HuH-7.5 (cell line): ENCODE measurements around the gene TAS2R1.

Experiments
- DNase-seq: peaks from one replicate; pipeline ENCODE4 v3.0.0; 2011; ENCODE audit warnings: low spot score

TAS2R1 gene

GRCh38 chr5:9630251-9630650, at the start of gene TAS2R1:
TAS2R1 (minus strand) TSS chr5:9630351; CDS start chr5:9630032, 319 bp downstream.
- no peak for DNase-seq

- no peak for DNase-seq
Observed at GRCh38 chr5:9670371-9670770, 40.2 kb upstream of the TAS2R1 start.

- no peak for DNase-seq
Observed at GRCh38 chr5:9667906-9668305, 37.8 kb upstream of the TAS2R1 start.

DNA sequence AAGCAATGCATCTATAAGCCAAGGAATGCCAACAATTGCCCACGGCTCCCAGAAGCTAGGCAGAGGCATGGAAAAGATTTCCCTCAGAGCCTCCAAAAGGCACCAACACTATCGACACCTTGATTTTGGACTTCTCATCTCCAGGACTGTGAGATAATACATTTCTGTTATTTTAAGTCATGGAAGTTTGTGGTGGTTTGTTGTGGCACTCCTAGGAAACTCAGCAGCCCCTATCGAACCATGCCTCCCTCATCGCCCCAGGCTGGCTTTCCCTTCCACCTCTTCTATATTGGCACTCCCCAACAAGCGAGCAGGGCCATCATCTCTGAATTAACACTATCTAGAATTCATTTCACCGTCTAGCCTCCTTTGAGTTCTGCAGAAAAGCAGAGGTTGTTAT, 33.7 kb upstream of the TAS2R1 start:
- DNase-seq: no peak

GRCh38 chr5:9661316-9662015, 31.3 kb upstream of the TAS2R1 start:
- no peak for DNase-seq

GRCh38 chr5:9658706-9659105, 28.6 kb upstream of the TAS2R1 start:
- DNase-seq: no peak

GRCh38 chr5:9657819-9658218, 27.7 kb upstream of the TAS2R1 start:
- no peak for DNase-seq

DNA sequence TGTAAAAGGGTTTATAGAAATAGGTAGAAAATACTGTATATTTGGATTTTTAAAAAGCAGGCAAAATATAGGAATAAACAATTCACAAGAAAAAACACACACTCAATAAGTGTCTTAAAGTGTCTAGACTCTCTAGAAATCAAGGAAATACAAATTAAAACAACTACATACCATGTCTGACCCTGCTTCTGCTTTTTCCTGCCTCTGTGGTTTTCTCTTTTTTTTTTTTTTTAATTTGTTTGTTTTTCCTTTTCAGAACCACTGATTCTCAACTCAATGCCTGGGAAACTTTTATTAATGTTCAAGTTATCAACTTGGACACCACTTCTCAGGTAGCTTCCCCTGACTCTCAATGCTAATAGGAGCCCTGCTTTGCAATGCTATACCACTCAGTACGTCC, 25.5 kb upstream of the TAS2R1 start:
- DNase-seq: no peak

GRCh38 chr5:9654886-9655285, 24.7 kb upstream of the TAS2R1 start:
- no peak for DNase-seq

- no peak for DNase-seq
Observed at GRCh38 chr5:9653811-9654210, 23.7 kb upstream of the TAS2R1 start.

GRCh38 chr5:9653061-9653460, 22.9 kb upstream of the TAS2R1 start:
- DNase-seq: no peak

DNA sequence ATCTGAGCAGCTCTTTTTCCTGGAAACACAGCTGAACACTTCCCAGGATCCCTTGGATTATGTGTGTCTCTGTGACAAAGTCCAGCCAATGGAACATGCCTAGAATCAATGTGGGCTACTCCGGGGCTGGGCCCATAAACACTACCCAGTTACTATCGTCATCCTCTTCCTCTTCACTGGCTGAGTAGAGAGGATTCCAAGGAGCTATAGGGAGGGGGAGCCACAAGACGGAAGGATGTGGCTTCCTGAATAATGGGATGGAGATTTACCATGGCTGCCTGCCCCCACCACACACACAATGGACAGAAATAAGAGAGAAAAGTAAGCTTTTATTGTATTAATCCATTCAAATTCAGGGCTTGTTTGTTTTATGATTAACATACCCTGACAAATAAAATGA, 22.1 kb upstream of the TAS2R1 start:
- no peak for DNase-seq

GRCh38 chr5:9646843-9647242, 16.7 kb upstream of the TAS2R1 start:
- DNase-seq: no peak

DNA sequence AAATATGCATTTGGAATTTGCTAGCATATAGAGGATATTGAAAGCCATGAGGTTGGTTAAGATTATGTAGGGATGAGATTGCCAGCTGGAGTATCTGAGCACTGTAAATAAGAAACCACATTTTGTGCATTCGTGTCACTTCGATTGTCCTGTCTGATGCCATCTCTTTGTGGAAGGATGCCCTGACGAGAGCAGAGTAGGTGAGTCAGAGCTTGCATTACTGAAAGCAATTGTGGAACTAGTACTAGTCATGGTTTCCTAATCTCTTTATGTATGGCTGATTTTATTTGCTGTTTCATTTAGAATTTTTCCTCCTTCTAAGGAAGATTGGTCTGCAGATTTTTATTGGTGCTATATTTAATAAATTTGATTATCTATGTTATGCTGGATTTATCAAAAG, 14.5 kb upstream of the TAS2R1 start:
- DNase-seq: no peak

DNA sequence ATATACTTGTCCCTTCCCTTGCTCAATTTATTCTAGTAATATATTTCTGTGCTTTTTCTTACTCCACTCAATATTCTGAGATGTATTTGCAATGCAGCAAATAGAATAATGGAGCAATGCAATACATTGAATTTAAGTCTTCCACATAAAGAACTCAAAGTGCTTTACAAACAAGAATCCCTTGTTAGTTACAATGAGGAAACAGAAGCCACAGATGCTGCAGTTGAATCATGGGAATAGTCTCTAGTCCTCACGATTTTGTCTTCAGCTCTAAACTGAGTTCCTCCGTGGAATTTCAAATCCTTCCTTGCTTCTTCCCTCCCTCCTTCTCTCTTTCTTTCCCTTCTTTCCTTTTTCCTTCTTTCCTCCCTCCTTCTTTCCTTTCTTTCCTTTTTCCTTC, 12.5 kb upstream of the TAS2R1 start:
- DNase-seq: no peak

- no peak for DNase-seq
Observed at GRCh38 chr5:9641806-9642355, 11.7 kb upstream of the TAS2R1 start.

DNA sequence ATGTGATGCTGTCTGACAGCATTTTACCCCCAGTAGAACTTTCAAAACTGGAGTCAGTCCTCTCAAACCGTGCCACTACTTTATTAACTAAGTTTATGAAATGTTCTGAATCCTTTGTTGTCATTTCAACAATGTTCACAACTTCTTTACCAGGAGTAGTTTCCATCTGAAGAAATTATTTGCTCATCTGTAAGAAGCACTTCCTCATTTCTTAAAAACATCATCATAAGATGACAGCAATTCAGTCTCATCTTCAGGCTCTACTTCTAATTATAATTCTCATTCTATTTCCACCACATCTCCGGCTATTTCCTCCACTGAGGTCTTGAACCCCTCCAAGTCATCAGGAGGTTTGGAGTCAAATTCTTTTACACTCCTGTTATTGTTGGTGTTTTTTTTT, 2.3 kb upstream of the TAS2R1 start:
- DNase-seq: no peak

- no peak for DNase-seq
Observed at GRCh38 chr5:9627541-9627940, 2.6 kb downstream of the TAS2R1 start.

DNA sequence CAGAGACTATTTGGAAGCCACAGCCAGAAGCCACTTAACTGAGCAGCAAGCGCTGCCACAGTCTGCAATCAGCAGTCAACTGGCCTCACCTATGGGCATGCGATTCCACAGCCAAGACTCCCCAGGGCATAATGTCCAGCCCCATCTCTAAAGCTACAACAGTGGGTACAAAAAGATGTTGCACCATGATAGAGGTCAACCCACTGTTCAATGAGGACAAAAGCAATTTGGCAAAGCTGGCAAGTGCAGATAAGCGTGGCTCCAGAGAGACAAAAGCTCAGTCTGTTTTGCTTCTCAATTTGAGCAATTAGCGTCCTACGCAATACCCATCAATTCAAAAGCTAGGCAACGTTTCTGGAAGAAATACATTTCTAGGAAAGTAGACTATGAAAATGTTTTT, 3.2 kb downstream of the TAS2R1 start:
- DNase-seq: no peak

DNA sequence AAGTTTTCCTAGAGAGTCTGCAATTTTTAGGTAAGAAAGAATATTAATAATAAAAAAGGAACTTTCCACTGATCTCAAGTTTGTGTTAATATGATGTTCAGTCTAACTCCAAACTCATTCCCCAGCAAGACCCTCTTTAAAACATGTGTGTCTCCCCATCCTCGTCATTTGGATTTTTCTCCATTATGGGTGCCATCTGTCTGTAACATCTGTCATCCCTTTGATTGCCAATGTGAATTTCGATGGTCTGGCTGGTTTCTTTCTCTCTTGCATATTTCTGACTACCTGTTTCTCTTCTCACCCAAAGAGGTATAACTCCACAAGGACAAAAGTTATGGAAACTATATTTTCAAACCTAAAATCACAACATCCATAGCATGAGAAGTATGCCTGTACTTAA, 4.4 kb downstream of the TAS2R1 start:
- DNase-seq: no peak

GRCh38 chr5:9625286-9625685, 4.9 kb downstream of the TAS2R1 start:
- DNase-seq: no peak

- DNase-seq: no peak
Observed at GRCh38 chr5:9624196-9624947, 5.8 kb downstream of the TAS2R1 start.

GRCh38 chr5:9623661-9624060, 6.5 kb downstream of the TAS2R1 start:
- no peak for DNase-seq
